Measurements from ENCODE around the gene NAP1L5.

GRCh38 chr4:88693792-88694191, 3.8 kb downstream of the NAP1L5 start:
- TF ChIP-seq CREM (IDR thresholded peaks at IDR 0.05; ENCODE audit: low read depth): no peak
- TF ChIP-seq MEIS2 (IDR thresholded peaks at IDR 0.05; ENCODE audit: partially characterized antibody): no peak
- TF ChIP-seq ZBTB1 (CRISPR knock-in tag; IDR thresholded peaks at IDR 0.05; ENCODE audit: borderline replicate concordance, low read depth): no peak
- TF ChIP-seq, protein P1, sequence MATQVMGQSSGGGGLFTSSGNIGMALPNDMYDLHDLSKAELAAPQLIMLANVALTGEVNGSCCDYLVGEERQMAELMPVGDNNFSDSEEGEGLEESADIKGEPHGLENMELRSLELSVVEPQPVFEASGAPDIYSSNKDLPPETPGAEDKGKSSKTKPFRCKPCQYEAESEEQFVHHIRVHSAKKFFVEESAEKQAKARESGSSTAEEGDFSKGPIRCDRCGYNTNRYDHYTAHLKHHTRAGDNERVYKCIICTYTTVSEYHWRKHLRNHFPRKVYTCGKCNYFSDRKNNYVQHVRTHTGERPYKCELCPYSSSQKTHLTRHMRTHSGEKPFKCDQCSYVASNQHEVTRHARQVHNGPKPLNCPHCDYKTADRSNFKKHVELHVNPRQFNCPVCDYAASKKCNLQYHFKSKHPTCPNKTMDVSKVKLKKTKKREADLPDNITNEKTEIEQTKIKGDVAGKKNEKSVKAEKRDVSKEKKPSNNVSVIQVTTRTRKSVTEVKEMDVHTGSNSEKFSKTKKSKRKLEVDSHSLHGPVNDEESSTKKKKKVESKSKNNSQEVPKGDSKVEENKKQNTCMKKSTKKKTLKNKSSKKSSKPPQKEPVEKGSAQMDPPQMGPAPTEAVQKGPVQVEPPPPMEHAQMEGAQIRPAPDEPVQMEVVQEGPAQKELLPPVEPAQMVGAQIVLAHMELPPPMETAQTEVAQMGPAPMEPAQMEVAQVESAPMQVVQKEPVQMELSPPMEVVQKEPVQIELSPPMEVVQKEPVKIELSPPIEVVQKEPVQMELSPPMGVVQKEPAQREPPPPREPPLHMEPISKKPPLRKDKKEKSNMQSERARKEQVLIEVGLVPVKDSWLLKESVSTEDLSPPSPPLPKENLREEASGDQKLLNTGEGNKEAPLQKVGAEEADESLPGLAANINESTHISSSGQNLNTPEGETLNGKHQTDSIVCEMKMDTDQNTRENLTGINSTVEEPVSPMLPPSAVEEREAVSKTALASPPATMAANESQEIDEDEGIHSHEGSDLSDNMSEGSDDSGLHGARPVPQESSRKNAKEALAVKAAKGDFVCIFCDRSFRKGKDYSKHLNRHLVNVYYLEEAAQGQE (IDR thresholded peaks at IDR 0.05; ENCODE audit: borderline replicate concordance): no peak
- TF ChIP-seq, protein P1 (CRISPR knock-in tag; IDR thresholded peaks at IDR 0.05; ENCODE audit: low read depth): no peak
- TF ChIP-seq CREB3L1 (IDR thresholded peaks at IDR 0.05; ENCODE audit: borderline replicate concordance, low read depth): no peak
- TF ChIP-seq, protein P2, sequence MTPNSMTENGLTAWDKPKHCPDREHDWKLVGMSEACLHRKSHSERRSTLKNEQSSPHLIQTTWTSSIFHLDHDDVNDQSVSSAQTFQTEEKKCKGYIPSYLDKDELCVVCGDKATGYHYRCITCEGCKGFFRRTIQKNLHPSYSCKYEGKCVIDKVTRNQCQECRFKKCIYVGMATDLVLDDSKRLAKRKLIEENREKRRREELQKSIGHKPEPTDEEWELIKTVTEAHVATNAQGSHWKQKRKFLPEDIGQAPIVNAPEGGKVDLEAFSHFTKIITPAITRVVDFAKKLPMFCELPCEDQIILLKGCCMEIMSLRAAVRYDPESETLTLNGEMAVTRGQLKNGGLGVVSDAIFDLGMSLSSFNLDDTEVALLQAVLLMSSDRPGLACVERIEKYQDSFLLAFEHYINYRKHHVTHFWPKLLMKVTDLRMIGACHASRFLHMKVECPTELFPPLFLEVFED (CRISPR knock-in tag; conservative IDR thresholded peaks at IDR 0.05): no peak
- no peak for TF ChIP-seq ZNF324 (CRISPR knock-in tag; IDR thresholded peaks at IDR 0.05)
- TF ChIP-seq CHD2 (IDR thresholded peaks at IDR 0.05; ENCODE audit: low read depth, low read length): no peak
- no peak for TF ChIP-seq RFX5 (IDR thresholded peaks at IDR 0.05; ENCODE audit: low read depth, low read length)
- no peak for TF ChIP-seq ZBTB43 (CRISPR knock-in tag; IDR thresholded peaks at IDR 0.05)
- TF ChIP-seq, protein P3, sequence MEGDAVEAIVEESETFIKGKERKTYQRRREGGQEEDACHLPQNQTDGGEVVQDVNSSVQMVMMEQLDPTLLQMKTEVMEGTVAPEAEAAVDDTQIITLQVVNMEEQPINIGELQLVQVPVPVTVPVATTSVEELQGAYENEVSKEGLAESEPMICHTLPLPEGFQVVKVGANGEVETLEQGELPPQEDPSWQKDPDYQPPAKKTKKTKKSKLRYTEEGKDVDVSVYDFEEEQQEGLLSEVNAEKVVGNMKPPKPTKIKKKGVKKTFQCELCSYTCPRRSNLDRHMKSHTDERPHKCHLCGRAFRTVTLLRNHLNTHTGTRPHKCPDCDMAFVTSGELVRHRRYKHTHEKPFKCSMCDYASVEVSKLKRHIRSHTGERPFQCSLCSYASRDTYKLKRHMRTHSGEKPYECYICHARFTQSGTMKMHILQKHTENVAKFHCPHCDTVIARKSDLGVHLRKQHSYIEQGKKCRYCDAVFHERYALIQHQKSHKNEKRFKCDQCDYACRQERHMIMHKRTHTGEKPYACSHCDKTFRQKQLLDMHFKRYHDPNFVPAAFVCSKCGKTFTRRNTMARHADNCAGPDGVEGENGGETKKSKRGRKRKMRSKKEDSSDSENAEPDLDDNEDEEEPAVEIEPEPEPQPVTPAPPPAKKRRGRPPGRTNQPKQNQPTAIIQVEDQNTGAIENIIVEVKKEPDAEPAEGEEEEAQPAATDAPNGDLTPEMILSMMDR (IDR thresholded peaks at IDR 0.05 in 2 of 3, conservative IDR thresholded peaks at IDR 0.05 in 1 of 3; ENCODE audit: insufficient read depth in 2 of 3, low read depth in 1 of 3, low read length in 3 of 3): no peak
- TF ChIP-seq CREB3 (tag; conservative IDR thresholded peaks at IDR 0.05; ENCODE audit: low read depth): no peak
- TF ChIP-seq JUND (IDR thresholded peaks at IDR 0.05; ENCODE audit: borderline replicate concordance, low read depth, low read length): no peak
- no peak for TF ChIP-seq JUND (tag; IDR thresholded peaks at IDR 0.05; ENCODE audit: borderline replicate concordance, low read depth, low read length)

Data from K562 (cell line).